ENCODE data around the gene ZNF385A. TPM values are rescaled to one million over a fixed set of nuclear protein-coding genes. Genes with fewer than 3 reads are reported as not detected.

Gene ZNF385A
- total and polyA plus RNA-seq, 9 of the 15 experiments (the other 6 are each of a cell fraction or from before 2014, with no cell fraction given) = 1.0 to 111 (median 7.7) TPM

DNA sequence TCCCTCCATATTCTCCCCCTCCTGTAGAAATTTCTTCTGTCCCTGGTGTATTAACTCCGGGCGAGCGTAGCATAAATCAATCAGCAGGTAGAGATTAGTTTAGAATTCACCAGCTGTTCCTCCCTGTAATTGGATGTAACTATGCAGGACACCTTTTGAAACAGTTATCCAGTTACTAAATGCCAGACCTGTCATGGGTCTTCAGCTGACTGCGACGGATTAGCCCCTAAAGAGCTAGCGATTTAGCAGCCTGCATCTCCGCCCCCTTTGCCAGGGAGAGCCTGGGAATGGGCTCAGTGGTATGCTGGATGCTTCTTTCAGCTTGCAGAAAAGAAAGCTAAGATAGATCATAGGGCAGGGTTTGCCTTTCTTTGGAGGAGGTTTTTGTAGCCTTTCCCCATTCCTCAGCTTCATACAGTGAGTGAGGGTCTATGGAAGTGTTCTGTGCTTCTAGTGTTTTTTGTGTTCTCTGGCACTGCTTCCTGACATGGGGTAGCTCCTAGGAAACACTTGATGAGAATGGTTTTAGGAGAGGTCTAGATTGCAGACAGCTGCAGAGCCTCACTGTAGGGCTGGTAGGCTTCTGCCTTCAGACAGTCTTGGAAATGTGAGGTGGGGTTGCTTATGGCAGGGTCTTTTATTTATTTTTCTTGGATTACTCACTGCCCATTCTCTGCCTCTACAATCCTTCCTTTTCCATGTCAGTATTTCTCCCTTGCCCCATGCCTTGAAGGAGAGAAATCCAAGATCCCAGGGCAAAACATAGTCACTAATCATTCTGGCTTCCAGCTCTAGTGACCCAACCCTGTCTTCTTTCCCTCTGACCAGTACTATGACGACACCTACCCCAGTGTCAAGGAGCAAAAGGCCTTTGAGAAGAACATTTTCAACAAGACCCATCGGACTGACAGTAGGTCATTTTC, 42.9 kb downstream of the ZNF385A start:
- no peaks in the 10 kb centered on the region for H3K9me3 ChIP-seq (replicated peaks; ENCODE audit: control insufficient read depth, insufficient read depth, low read depth, low read length)
- H3K36me3 ChIP-seq (ENCODE audit: control insufficient read depth, insufficient read depth, low read length) = peaks cover 76% of the 10 kb centered on the region
- DNase-seq (ENCODE audit: extremely low read depth in 1 of 4, low spot score in 3 of 4) = no peak
- no peaks in the 10 kb centered on the region for H3K9me1 ChIP-seq (ENCODE audit: control insufficient read depth, insufficient read depth, low read length)
- no peak overlapping the region for H3K9ac ChIP-seq (ENCODE audit: insufficient read depth in 1 of 2, low read depth in 2 of 2, low read length in 2 of 2)
- FAIRE-seq = no peak
- ATAC-seq = no peak
- 90% methylated on average over 9 of the region's 9 CpGs for WGBS (ENCODE audit: insufficient coverage, low coverage, missing lambda C conversion rate)
- in situ Hi-C loops (cut with MboI) (no loop called here), intact Hi-C loops (cut with micrococcal nuclease) (no loop called here)
- no peak overlapping the region for H3K27ac ChIP-seq (ENCODE audit: extremely low read depth, low read depth, low read length)
- H3K4me3 ChIP-seq = no peak overlapping the region
- TF ChIP-seq POLR2H (tag; IDR thresholded peaks at IDR 0.05; ENCODE audit: low read depth) (no peak), SNRNP70 (optimal IDR thresholded peaks at IDR 0.05; ENCODE audit: low read depth, low read length) (no peak), SMAD2 (IDR thresholded peaks at IDR 0.05; ENCODE audit: low read depth, low read length) (no peak), ZNF586 (CRISPR knock-in tag; conservative IDR thresholded peaks at IDR 0.05) (no peak), RBM34 (IDR thresholded peaks at IDR 0.05; ENCODE audit: borderline replicate concordance, insufficient read depth, low read length) (no peak), ATF7 (IDR thresholded peaks at IDR 0.05) (no peak), HOXB6 (CRISPR knock-in tag; IDR thresholded peaks at IDR 0.05; ENCODE audit: borderline replicate concordance) (no peak), WHSC1 (IDR thresholded peaks at IDR 0.05; ENCODE audit: low read length) (no peak), POU5F1 (IDR thresholded peaks at IDR 0.05; ENCODE audit: borderline replicate concordance, low read depth, low read length, partially characterized antibody) (no peak), CEBPB (tag; IDR thresholded peaks at IDR 0.05) (no peak), KDM4B (IDR thresholded peaks at IDR 0.05; ENCODE audit: borderline replicate concordance in 2 of 2, low read depth in 1 of 2) (no peak), ZEB2 (IDR thresholded peaks at IDR 0.05) (no peak), FOXK1 (CRISPR knock-in tag; IDR thresholded peaks at IDR 0.05; ENCODE audit: borderline replicate concordance) (no peak)
- TF ChIP-seq, protein P1, sequence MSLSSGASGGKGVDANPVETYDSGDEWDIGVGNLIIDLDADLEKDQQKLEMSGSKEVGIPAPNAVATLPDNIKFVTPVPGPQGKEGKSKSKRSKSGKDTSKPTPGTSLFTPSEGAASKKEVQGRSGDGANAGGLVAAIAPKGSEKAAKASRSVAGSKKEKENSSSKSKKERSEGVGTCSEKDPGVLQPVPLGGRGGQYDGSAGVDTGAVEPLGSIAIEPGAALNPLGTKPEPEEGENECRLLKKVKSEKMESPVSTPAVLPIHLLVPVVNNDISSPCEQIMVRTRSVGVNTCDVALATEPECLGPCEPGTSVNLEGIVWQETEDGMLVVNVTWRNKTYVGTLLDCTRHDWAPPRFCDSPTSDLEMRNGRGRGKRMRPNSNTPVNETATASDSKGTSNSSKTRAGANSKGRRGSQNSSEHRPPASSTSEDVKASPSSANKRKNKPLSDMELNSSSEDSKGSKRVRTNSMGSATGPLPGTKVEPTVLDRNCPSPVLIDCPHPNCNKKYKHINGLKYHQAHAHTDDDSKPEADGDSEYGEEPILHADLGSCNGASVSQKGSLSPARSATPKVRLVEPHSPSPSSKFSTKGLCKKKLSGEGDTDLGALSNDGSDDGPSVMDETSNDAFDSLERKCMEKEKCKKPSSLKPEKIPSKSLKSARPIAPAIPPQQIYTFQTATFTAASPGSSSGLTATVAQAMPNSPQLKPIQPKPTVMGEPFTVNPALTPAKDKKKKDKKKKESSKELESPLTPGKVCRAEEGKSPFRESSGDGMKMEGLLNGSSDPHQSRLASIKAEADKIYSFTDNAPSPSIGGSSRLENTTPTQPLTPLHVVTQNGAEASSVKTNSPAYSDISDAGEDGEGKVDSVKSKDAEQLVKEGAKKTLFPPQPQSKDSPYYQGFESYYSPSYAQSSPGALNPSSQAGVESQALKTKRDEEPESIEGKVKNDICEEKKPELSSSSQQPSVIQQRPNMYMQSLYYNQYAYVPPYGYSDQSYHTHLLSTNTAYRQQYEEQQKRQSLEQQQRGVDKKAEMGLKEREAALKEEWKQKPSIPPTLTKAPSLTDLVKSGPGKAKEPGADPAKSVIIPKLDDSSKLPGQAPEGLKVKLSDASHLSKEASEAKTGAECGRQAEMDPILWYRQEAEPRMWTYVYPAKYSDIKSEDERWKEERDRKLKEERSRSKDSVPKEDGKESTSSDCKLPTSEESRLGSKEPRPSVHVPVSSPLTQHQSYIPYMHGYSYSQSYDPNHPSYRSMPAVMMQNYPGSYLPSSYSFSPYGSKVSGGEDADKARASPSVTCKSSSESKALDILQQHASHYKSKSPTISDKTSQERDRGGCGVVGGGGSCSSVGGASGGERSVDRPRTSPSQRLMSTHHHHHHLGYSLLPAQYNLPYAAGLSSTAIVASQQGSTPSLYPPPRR (CRISPR knock-in tag; IDR thresholded peaks at IDR 0.05; ENCODE audit: borderline replicate concordance) = no peak
- ChIA-PET POLR2A (interaction anchor here (0.6 to 2.0 kb wide), 9 partner anchors 8 to 60 kb away, joined by 3 to 9 read pairs (median 3); no protein-coding TSS in a partner anchor), CTCF (ENCODE audit: low intra/inter-chr PET ratio) (no interaction called here)
- peaks cover 18 to 35% of the 10 kb centered on the region in 2 experiments for H3K4me1 ChIP-seq (replicated peaks in 1 of 2; ENCODE audit: control insufficient read depth in 2 of 2, insufficient read depth in 2 of 2, low read length in 2 of 2)
- H3K27me3 ChIP-seq (ENCODE audit: control insufficient read depth in 2 of 2, insufficient read depth in 2 of 2, low read length in 2 of 2) = no peaks in the 10 kb centered on the region
- H3K79me2 ChIP-seq (ENCODE audit: control insufficient read depth, insufficient read depth, low read length) = peaks cover 49% of the 10 kb centered on the region
- H2AFZ ChIP-seq (ENCODE audit: low read depth, low read length) = no peak overlapping the region
- BruUV-seq (replicated peaks) = no TSS peak
- H4K20me1 ChIP-seq (replicated peaks; ENCODE audit: control insufficient read depth, insufficient read depth, low read length) = no peaks in the 10 kb centered on the region
- H3K4me2 ChIP-seq (ENCODE audit: insufficient read depth, low read length) = no peak overlapping the region
